GM18861 (cell line): ENCODE data around the gene SBNO1.
A peak's percentile ranks its signal among the peaks of the same experiment; 100 is the strongest.

Experiments used
- ATAC-seq: cut with Tn5 transposase; IDR thresholded peaks from one replicate; pipeline ENCODE4 v1.9.1; 2021; ENCODE audit not compliant: unreplicated experiment

SBNO1 gene

DNA sequence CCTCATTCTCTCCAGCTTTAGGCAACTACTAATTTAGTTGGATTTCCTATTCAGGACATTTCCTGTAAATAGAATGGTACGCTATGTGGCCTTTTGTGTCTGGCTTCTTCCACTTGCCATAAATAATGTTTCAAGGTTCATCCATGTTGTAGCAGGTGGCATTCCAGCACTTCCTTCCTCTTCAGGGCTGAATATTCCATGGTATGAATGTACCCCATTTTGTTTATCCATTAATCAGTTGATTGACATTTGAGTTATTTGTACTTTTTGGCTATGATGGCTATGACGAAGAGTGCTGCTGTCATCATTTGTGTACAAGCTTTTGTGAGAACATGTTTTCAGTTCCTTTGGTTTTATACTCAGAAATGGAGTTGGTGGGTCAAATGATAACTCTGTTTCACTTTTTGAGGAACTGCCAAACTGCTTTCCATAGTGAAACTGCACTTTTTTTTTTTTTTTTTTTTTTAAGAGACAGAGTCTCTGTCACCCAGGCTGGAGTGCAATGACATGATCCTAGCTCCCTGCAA is 86.5 kb downstream of the SBNO1 start:
- ATAC-seq = peak; percentile 79

DNA sequence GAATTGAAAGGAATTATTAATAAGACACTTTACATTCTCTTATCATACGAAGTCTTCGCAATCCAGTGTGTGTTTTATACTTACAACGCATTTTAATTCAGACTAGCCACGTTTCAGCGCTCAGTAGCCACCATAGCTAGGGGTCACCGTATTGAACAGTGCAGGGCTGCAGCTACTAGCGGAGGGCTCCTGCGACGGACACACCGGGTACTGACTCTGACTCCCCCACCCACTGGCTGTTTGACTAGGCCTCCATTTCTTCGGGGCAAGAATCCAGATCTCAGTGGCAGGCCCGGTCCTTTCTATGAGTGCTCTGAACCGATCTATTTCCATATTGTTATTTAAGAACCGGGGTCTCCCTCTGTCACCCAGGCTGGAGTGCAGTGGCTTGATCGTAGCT is 91.5 kb downstream of the SBNO1 start:
- no peak for ATAC-seq

DNA sequence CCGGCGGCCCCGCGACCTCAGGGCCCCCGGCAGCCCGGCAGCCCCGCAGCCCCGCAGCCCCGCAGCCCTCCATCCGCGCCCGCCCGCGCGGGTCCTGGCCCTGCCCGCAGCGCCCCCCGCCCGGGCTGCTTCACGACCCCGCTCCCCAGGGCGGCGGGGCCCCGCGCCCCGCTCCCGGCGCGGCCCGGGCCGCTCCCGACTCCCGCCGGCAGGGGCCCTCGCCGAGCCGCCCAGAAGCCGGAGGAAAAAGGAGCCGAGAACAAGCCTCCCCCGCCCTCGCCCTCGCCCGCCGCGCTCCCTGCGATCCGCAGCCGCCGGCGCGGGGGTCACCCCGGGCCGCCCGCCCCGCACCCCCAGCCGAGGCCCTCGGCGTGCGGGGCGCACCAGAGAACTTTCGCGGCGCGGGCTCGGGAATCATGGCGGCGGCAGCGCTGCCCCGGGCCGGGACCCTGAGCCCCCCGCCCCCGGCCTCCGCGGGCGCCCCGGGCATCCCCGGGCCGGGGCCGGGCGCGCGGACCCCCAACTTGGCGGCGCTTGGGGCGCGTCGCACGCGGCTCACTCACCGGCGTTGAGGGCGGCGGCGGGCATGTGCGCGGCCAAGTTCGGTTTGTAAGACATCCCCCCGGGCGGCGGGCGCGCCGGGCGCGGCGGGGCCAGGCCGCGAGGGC is 93.5 kb downstream of the SBNO1 start:
- peak; percentile 34 for ATAC-seq

DNA sequence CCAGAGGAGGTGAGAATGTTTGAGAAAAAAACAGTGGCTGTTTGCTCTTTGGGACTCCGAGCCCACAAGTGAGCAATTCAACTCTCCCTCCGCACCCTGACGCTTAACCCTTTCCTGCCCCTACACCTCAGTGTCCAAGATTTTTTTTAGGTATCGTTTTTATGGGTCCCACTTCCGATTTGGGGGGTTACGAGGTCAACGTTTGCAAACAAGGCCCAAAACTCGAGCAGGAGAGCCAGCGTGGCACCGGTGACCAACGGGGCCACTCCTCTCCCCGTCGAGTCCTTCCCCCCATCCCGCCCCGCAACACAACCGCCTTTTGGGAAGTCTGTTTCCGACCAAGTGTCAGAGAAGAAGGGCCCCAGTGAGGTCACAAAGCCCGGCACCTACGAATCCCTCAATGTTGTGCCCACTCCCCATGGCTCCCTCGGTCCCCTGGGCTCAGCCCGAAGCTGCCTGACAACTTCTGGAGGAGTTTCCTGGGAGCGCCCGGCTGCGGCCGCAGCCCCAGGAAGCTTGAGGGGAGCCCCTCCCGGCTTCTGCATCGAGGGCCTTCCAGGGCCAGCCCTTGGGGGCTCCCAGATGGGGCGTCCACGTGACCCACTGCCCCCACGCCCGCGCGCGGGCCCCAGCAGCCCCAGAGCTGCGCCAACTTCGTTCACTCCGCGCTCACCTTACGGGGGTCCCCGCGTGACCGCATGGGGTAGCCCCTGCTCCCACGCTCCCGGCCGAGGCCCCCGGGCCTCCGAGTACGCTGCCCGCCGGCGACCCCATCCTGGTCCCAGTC is 94.2 kb downstream of the SBNO1 start:
- peak; percentile 12 for ATAC-seq

DNA sequence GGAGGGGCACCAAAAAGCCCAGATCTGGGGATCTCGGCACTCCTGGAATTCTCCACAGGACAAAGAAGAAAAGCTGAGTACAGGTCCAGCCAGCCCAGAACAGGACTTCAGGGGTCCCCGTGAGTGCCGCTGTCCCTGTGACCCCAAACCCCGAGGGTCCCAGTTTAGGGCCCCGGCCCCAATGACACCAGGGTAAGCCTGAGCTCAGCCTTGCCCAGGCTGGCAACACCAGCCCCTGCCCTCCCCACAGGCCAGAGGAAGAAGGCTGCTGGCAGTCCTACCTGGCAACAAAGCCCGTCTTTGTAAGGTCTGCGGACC is 94.8 kb downstream of the SBNO1 start:
- ATAC-seq = no peak

DNA sequence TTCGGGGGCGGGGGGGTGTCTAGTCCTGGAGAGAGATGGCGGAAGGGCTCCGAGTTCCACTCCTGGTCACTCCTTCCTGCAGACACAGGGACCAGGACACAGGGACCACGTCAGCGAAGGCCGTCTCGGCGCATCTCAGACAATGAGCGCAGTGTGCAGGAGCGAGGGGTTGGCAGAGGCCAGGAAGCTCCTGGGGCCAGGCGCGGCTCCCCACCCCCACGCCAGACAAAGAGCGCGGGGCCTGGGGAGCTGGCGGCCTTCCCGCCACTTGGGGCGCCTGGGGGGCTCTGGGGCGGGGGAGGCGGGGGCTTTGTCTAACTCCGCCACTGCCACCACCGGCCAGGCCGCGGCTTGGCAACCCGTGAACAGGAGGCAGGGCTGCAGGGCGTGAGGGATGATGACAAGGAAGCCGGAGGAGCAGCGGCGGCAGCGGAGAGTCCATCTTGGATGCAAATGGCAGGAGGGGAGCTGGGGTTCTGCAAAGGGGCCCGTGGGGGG is 95.2 kb downstream of the SBNO1 start:
- no peak for ATAC-seq

DNA sequence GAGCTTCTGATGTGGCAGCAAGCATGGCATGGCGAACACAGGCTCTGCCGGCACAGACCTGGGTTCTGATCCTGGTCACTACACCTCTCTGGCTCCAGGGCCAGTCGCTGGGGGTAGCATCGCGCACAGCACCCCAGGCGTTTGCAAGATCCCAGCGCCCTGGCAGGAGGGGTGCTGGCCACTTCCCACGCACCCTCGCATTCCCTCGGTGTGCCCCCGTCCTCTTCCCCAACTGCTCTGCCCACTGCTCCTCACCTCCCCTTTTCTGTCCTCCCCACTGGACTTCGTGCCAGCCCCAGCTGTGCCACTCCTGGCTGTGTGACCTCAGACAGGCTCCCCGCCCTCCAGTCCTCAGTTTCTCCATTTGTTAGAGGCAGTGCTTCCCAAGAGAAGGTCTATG is 95.8 kb downstream of the SBNO1 start:
- no peak for ATAC-seq

DNA sequence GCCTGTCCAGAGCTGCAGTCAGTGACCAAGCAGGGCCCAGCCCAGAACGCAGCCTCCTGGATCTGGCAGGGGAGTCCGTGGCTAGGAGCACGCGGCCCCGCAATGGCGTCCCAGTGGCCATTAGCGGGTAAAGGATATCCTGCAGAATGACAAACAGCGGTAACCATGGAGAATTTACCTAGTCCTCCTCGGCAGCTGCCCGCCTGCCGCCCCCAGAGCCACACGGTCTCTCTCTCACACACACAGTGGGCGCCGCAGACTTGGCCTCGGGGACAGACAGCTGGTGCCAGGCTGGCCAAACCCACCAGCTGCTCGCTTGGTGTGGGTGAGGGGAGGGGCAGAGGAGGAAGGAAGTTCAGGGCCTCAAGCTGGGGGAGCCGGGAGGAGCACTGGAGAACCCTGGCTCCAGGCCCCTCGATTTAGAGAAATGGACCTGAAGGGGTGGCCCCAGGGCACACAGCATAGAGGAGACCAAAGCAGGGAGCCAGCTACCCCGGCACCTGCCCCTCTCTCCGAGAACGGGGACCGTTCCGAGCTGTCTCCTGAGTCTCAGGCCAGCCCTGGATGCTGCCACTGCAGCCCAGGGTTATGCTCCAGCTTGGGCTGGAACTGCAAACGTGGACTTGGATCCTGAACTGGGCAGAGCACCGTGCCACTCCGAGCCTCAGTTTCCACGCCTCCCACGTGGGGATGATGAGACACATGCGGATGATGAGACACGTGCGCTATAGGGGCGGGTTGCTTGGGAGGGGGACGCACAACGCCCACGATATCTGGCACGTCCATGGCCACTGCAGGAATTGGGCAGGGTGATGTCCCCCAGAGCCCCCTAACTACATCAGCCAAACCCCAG is 96.4 kb downstream of the SBNO1 start:
- ATAC-seq = no peak

DNA sequence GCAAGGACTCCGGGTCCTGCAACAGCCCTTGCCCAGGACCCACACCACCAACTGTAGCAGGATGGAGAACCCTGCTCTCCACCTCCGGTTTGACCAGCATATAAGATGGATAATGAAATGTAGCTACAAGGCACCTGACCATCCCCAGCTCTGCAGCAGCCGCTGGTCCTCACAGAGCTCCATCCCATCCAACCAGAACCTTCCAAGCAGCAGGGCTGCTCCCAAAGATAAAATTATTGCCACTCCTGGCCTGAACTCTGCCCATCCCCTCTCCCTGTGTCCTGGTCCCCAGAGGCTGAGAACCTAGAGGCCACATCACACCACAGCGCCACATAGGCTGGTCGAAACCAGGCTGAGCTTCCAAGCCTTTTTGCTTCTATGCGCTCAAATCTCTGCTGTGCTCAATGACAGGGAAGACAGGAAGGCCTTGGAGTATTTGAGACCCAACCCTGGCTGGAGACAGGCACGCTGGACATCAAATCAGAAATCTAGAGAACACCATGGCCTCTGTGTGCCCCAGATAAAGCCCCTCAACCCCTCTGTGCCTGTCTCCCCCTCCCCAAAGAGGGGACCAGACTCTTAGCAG is 97.2 kb downstream of the SBNO1 start:
- no peak for ATAC-seq

DNA sequence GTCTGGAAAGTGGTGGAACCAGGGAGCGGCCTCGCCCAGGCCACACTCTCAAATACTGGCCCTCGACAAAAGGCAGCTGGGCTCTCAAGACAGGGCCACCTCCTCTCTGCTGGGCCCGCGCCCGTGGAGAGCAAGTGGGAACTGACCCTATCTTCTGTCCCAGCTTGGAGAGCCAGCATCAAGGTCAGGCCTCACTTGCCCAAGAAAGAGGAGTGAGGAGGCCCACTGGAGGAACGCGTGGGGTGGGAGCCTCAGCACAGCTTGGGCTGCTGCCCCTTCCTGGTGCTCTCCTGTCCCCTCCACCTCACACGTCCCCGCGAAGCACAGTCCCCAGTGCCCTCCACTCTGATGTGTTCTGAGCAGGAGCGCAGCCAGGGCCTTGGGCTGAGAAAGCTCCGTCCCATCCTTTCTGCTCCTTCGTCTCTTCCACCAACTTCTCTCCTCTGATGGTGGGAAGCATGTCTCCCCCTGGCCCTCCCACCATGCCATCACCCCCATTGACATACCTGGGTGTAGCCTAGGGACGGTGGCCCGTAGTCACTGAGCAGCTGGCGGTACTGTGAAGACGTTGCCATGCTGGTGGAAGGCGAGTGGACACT is 97.9 kb downstream of the SBNO1 start:
- no peak for ATAC-seq

DNA sequence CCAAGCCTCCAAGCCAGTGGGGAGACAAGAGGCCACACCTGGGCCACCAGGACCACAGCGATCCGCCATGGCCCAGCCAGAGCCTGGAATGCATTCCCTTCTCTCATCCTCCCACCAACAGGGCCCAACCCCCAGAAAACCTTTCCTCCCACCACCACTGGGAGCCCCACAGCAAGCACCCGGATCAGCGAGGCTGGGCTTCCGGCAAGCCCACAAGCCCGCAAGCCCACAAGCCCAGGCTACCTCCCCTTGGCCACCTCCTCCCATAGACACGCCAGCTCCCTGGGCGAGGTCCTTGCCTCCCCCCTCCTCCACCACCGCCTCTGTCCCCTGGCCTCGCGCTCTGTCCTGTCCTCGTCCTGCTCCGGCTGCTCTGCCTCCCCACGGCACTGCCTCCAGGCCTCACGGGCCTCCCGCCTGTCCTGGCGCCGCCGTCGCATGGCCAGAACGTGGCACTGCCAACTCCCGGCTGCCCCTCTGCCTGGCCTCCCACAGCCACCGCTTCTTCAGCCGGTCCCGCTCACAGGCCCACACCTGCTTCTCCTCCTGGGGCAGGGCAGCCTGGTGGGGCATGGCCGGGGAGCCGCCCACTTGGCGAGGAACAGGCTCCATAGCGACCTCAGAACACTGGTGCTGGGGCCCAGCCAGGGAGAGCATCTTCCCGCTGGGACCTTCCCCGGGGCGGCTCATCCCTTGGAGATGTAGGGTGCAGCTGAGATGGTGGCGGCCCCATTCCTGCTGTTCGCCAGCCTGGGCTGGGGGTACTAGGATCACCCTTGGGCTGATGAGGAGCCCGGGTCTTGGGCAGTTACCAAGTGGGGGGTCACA is 98.6 kb downstream of the SBNO1 start:
- no peak for ATAC-seq

DNA sequence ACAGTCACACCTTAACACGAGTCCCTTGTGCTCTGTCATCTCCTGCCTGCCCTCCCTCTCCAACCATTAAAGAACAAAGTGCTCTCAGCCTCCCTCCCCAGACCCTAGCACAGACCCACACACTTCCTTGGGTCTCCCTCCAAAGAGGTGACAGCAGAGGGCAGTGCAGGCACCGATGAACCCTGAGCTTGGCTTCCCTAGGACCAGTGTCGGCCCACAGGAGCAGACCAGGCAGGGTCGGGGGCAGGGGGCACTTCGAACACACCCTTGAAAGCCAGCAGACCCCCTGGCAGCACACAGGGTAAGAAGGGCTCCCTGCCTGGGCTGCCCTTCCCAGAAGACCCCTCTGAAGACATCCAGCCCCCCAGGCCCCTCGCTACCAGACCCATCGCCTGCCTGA is 100.0 kb downstream of the SBNO1 start:
- ATAC-seq = no peak

DNA sequence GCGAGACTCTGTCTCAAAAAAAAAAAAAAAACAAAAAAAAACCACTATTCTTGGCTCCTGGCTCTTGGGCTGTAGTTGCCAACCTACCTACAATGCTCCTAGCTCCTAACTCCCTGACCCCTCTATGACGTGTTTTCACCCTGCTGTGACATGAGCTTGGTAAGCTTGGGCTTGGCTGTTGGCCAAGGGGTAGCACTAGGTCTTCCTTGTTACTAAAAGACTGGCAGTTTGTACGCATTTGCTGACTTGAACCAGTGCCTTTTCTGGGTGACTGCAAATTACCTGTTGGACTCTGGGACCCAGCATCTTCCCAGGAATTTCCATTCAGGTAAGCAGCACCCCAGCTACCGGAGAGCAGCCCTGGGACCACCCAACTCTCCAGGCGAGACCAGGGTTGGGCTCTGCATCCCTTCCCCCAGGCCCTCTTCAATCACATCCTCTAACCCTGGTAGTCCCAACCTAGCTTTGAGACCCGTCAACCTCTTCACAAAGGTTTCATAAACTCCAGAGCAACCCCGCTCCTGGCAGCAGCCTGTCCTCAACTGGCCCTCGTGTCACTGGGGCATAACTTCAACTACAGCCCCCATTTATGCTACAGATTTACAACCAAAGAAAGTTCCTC is 101.3 kb downstream of the SBNO1 start:
- ATAC-seq = no peak

DNA sequence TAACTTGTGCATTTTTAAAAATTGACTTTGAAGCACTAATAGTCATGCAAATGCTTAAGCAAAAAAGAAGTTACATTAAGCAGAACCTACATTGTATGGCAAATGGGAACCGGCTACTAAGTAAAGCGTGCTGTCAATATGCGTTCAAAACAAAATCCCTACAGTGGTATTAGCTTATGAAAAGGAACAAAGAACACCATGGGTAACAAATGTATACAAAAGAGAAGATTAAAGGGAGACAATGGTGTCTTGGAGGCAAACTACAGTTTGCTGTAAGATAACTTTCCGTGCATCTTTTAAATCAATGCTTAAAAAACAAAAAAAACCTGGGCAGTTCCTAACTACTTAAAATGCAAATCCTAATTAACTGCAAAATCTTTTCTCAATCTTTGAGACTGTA is 103.5 kb downstream of the SBNO1 start:
- ATAC-seq = no peak

DNA sequence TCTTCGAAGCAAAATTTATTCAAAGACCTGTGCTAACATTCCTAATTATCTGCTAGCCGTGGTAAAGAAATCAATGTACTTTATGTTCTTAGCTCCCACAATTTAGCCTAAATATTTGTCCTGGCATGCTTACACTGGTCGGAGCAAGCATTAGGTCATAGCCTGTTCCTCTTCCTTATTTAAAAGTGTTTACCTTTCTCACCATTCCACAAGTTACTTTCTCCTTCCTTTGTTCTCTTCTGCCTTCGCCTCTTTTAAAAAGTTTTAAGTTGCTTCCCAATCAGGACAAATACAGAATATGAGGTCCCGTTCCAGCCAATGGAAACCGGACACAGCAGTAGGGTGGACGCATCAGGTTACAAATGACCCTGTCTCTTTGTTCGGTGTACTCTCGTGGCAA is 104.6 kb downstream of the SBNO1 start:
- no peak for ATAC-seq

DNA sequence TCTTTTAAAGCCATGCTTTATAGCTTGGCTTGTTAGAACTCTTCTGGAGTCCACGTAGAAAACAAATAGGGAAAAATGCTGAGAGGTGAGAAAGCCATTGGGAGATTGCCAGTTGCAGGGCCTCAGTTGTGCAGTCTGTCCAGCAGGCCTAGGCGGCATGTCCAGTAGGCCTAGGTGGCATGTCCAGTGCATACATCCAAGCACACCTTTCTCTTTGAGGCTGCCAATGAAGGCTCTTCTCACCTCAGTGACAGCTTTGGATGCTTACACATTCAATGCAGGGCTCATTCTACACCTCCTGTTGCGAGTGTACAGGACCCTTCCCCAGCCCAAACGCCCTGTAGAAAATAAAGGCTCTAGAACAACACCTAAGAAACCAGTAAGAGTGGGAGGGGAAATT is 106.1 kb downstream of the SBNO1 start:
- ATAC-seq = no peak

DNA sequence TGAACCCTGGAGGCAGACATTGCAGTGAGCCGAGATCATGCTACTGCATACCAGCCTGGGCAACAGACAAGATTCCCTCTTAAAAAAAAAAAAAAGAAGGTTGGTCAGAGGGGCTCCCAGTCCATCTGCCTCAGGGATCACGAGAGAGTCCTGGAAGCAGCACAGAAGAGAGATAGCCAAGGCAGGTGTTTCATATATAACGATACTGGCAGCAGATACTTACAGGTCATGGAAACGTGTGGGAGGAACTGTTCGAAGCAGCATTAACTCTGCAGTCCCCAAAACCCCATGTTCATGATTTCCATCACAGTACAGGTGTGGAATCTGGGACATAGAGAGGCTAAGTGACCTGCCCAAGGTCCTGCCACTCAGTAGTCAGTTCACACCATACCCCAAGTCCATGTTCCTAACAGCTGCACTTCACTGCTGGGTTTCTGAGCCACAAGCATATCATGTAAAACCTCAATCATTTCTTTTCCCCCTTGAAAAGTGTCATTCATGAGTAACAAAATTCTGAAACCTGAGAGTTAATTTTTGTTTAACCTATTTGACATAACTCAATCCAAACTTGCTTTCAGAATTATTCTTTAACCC is 109.7 kb downstream of the SBNO1 start:
- no peak for ATAC-seq

DNA sequence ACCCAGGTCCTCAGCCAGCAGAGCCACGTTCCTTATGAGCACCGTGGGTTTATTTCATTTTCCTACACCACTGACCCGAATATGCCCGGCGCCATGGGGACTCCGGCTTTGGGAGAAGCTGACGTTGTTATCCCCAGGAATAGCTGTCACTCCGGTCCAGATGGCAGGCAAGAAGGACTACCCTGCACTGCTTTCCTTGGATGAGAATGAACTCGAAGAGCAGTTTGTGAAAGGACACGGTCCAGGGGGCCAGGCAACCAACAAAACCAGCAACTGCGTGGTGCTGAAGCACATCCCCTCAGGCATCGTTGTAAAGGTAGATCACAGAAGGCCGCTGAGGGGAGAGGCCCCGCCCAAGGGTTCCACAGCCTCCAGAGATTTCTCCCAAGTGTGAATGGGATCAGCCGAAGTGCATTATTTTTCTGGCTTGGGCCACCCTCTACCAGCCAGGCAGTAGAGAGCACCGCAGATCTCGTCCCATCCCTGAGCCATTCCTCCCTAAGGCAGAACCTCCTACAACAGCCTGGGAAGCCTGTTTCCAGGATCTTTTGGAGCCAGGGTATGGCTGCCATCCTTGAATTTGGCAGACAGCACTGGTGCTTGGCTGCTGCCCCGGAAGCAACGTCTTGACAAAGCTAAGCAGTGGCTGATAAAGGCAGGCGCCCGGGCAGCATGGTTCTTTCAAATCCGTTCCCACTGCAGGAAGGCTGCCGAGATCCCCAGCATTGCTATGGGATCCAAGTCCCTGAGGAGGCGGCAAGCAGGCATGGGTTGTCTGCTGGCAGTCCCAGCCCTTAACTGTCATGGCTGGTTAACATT is 110.8 kb downstream of the SBNO1 start:
- no peak for ATAC-seq
